GM18502 (cell line): ENCODE results near the gene MCRS1.
"Not testable (repeated sequence)": the region's sequence is repeated elsewhere in the genome, so short reads cannot be mapped to it uniquely, and the experiment has no call there.

Experiments used
- ATAC-seq: cut with Tn5 transposase; IDR thresholded peaks from one replicate; pipeline ENCODE4 v1.9.1; 2021; ENCODE audit warnings: mild to moderate bottlenecking; ENCODE audit not compliant: unreplicated experiment, poor library complexity

The MCRS1 gene, protein sequence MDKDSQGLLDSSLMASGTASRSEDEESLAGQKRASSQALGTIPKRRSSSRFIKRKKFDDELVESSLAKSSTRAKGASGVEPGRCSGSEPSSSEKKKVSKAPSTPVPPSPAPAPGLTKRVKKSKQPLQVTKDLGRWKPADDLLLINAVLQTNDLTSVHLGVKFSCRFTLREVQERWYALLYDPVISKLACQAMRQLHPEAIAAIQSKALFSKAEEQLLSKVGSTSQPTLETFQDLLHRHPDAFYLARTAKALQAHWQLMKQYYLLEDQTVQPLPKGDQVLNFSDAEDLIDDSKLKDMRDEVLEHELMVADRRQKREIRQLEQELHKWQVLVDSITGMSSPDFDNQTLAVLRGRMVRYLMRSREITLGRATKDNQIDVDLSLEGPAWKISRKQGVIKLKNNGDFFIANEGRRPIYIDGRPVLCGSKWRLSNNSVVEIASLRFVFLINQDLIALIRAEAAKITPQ

DNA sequence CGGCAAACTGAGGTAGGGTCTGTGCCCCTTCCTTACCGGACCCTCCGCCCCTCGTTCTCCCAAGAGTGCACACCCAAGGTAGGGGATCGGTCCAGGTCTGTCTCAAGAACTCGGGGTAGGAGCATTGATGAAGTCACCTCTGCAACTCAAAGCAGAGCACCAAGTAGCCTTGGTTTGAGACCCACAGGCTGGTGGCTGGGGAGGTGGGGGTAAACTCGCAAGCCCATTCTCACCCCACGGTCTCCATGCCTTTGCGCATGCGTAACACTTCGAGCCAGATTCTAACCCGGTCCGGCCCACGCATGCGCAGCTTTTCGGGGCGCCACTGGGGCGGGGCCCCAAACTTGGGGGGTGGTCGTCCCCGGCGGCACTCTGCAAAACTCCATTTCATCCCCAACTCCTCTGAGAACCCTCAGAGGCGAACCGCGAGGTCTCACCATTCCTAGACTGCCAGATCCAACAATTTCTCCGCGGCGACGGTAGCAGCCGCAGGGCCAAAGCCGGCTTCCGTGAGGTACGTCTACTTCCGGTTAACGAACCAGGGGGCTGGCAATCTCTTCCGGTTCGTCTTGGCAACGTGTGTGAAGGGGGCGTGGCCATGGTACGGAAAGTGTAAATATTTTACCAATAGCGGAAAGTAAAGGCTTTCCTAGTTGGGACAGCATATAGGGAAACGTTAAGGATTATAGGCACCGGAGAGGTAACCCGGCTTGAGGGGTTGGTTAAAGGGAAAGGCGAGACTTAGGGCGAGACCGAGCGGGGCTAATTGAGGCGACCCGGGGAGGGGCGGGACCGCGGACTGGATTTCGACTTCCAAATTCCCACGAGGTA, at the start of gene MCRS1:
TSS of gene MCRS1 (minus strand) at position 532 of the 831 bp plus-strand sequence. CDS start 1,411 bp downstream, outside the sequence.
- ATAC-seq, result peak; percentile 88

DNA sequence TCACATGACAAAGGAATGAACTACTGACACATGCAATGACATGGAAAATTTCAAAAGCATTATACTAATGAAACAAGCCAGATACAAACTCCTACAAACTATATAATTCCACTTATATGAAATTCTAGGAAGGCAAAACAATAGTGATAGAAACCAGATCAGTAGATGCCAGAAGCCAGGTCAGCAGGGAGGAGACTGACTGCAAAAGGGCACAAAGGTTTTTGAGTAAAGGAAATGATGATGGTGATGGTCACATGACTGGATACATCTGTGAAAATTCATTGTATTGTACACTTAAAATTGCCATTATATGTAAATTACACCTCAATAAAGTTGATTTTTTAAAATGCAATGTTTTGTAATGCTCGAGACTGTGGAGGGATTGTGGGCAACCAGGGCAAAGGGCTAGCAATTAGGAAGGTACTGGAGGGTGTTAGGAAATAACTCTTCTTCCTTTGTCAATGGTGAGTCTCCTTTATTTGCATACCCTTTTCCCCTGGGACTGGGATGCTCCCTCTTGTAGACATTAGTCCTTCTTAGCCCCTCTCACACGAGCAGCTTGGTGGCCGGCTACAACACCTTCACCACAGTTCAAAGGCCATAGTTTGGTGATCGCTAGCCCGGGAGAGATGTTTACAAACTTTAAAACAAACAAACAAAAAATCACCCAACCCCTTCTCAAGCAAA, 48.7 kb upstream of the MCRS1 start:
- no peak for ATAC-seq

DNA sequence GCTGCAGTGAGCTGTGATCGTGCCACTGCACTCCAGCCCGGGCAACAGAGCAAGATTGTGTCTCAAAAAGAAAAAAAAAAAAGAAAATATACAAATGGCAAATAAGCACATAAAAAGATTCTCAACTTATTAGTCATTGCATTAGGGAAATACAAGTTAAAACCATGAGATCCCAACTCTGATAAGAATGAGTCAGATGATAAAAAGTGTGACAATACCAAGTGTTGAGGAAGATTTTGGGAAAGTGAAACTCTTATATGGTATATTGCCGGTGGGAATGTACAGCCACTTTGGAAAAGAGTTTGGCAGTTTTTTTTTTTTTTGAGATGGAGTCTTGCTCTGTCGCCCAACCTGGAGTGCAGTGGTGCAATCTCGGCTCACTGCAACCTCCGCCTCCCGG, 47.8 kb upstream of the MCRS1 start:
- no peak for ATAC-seq

- ATAC-seq, result no peak
Observed at GRCh38 chr12:49612210-49612609, 44.3 kb upstream of the MCRS1 start.

GRCh38 chr12:49610785-49611184, 42.8 kb upstream of the MCRS1 start:
- ATAC-seq, result not testable (repeated sequence)

- no peak for ATAC-seq
Observed at GRCh38 chr12:49609875-49610154, 41.9 kb upstream of the MCRS1 start.

GRCh38 chr12:49609059-49609874, 41.3 kb upstream of the MCRS1 start:
- no peak for ATAC-seq

DNA sequence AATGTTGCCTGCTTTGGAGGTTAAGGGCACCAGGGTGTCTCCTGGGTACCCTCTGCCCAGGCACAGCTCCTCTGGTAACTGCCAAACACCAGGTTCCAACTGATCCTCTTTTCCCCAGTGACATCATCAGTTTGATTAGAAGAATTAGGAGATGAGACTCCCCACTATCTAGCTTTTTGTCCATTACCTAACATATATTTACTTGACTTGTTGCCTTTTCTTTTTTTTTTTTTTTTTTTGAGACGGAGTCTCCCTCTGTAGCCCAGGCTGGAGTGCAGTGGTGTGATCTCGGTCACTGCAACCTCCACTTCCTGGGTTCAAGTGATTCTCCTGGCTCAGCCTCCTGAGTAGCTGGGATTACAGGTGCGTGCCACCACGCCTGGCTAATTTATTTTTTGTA, 37.6 kb upstream of the MCRS1 start, which contains the start of gene FAM186B:
TSS of gene FAM186B (minus strand) at position 101 of the 400 bp plus-strand sequence. CDS start 162 bp downstream, outside the sequence.
- not testable (repeated sequence) for ATAC-seq

DNA sequence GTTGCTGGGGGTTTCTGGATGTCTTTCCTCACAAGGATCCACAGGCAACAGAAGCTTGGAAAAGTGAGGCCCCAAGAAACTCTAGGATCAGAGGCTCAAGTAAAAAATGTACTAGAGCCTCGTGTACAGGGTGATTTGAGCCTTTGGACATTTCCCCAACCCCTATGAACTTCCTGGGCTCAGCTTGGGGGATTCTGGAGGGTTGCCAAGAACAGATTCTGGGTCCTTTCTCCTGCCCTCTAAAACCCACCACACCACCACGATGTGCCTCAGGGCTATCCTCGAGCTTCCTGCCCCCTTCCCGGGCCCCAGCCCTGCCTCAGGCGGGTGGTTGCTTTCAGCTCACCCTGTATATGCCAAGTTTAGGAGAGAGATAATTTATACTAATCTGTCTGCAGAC, 36.9 kb upstream of the MCRS1 start:
- ATAC-seq, result no peak

DNA sequence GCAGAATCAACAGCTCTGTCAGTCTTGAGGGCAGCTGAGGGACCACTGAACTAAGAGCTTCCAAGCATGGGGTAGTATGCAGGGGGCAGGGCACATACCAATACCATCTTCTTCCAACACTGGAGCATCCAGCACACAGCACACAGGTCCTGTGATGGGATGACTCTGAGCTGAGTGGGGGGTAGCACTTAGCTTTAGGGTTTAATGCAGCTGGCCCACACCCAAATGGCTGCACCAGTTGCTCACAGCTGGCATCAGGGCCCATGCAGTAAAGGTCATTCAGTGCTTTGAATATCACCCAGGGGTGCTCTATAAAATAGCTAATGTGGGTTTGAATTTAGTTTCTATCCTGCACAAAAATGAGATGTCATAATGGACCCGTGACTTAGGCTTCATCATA, 35.8 kb upstream of the MCRS1 start:
- no peak for ATAC-seq

DNA sequence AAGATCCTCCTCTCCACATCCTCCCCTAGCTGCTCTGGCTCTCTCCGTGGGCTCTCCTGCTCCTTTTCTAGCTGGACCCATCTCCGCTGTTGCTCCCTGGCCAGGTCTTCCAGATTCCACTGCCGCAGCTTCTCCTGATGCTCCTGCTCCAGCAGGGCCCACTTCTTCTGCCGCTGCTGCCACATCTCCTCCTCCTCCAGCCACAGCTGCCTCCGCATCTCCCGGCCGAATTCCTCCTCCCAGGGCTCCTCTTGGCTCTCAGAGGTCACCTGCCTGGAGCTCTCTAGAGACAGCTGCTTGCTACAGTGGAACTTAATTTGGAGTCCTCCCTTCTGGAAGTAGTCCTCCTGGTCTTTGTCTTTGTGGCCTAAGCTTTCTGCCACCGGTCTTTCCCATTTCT, 32.0 kb upstream of the MCRS1 start:
- no peak for ATAC-seq

DNA sequence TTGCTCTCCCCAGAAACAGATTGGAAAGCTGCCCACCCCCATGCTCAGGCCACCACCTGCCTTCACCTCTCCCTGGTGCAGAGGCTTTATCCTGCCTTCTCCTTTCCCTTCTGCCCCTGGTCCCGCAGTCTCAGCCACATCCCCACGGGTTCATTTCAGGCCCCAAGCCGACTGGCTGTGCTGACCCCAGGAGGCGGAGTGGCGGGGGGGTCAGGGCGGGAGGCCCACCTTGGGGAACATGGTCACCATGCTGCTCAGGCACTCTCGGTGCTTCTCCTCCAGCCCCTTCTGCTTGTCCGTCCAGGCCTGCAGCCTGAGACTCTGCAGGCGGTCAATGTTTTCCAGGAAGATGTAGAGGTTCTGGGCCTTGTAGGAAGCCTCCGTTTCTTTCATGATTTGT, 30.6 kb upstream of the MCRS1 start:
- ATAC-seq, result no peak

GRCh38 chr12:49588721-49589516, 21.0 kb upstream of the MCRS1 start:
- ATAC-seq, result no peak

GRCh38 chr12:49588281-49588680, 20.3 kb upstream of the MCRS1 start:
- ATAC-seq, result no peak

GRCh38 chr12:49587174-49587908, 19.4 kb upstream of the MCRS1 start:
- ATAC-seq, result no peak

DNA sequence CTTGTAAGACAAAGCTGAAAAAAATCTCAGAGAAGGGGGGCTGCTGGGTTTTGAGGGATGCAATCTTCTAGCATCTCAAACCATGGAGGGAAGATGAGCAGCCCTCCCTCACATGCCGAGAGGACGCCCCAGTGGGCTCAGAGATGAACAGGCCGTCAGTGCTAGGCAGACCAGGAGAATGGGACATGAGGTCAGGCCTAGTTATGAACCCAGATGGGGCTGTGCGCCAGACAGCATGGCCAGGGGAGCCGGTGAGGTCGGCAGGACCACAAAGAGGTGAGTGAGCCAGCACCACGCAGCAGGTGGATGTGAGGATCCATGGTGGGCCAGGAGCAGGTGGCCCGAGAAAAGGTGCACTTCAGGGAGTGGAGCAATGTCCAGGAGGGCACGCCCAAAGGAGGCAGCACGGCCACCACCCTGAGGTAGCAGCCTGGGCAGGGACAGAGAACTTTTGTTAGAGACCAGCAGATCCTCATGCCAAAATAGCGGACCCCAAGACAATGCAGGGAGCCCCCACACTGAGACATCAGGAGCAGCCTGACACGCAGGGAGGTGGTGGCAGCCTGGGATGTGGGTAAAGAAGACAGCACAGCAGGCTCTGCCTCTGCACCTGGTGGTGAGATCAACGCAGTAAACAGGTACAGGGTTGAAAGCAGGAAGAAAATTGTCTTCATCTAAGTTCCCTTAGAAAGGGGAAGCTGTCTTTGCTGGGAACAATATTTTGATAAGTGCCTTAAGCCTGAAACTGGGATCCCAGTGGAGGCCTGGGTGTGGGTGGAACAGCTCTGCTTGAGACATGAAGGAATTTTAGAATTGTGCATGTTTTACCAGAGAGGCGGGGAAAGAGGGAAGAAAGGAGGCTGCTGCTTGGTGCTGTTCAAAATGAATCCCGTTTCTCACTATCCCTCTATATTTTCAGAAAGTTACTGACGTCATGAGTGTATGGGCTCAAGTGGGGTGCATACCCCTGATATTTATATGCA, 17.8 kb upstream of the MCRS1 start:
- ATAC-seq, result no peak

DNA sequence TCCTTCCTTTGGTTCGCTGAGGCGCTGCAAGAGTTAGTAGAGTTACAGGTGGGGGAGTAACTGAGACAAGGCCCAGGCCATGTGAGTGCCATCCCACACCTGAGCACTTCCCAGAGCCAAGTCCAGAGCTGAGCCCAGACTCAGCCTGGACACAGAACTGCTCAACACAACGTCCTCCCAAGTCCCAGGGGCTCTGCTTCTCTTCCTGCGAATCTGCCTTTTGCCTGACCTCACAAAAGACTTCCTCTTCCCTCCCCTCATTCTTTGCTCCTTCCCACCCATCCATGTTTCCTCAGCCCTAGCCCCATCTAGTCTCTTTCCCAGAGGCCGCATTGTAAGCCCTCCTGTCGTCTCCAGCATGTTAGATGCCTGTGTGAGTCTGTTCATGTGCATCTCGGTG, 16.6 kb upstream of the MCRS1 start:
- no peak for ATAC-seq
